Upper lobe of left lung (tissue), 6 donors: ENCODE data around the gene ZNF225. TPM values are rescaled to one million over a fixed set of nuclear protein-coding genes. Genes with fewer than 3 reads are reported as not detected.

Source experiments
- ATAC-seq, 2 donors: fragments of 200-7000 bp; cut with Tn5 transposase; one replicate each; pipeline ENCODE4 v1.9.1; 2022; ENCODE audit warnings: mild to moderate bottlenecking in 2 of 2, moderate library complexity in 2 of 2; ENCODE audit not compliant: low FRiP score in 2 of 2
- DNase-seq, 2 donors: peaks; one replicate each; pipeline ENCODE4 v3.0.0-alpha.2; 2019 to 2020
- H3K27ac ChIP-seq, 4 donors: fragments of 200-600 bp; sonication (generic); one replicate each; pipeline ENCODE4 v1.5.1; 2016 to 2019
- H3K27me3 ChIP-seq, 4 donors: fragments of 200-600 bp; sonication (generic); one replicate each; pipeline ENCODE4 v1.5.1; 2017 to 2019
- H3K36me3 ChIP-seq, 4 donors: fragments of 200-600 bp; sonication (generic); one replicate each; pipeline ENCODE4 v1.5.1; 2016 to 2019
- H3K4me1 ChIP-seq, 4 donors: fragments of 200-600 bp; sonication (generic); one replicate each; pipeline ENCODE4 v1.5.1; 2018 to 2019
- H3K4me3 ChIP-seq, 4 donors: fragments of 200-600 bp; sonication (generic); one replicate each; pipeline ENCODE4 v1.5.1; 2017 to 2019; ENCODE audit warnings: mild to moderate bottlenecking in 2 of 4, moderate library complexity in 1 of 4
- H3K9me3 ChIP-seq, 4 donors: fragments of 200-600 bp; sonication (generic); one replicate each; pipeline ENCODE4 v1.5.1; 2018 to 2019
- CTCF ChIP-seq, 6 experiments: fragments of 450-650 bp in 4 of 6; fragments of 200-600 bp in 2 of 6; sonication (generic) in 2 of 6; IDR thresholded peaks; one replicate each; pipeline ENCODE4 v1.5.1; 2016 to 2019; ENCODE audit warnings: antibody characterized with exemption in 6 of 6
- EP300 ChIP-seq, 4 donors: sonication (generic); formaldehyde crosslinking; IDR thresholded peaks; one replicate each; pipeline ENCODE4 v1.5.1; 2017; ENCODE audit warnings: antibody characterized with exemption in 4 of 4, control low read depth in 2 of 4
- POLR2A ChIP-seq, 4 donors: fragments of 450-650 bp; IDR thresholded peaks; one replicate each; pipeline ENCODE4 v1.5.1; 2016 to 2017; ENCODE audit warnings: antibody characterized with exemption in 4 of 4, mild to moderate bottlenecking in 2 of 4
- POLR2AphosphoS5 ChIP-seq, 2 donors: sonication (generic); formaldehyde crosslinking; IDR thresholded peaks; one replicate each; pipeline ENCODE4 v1.5.1; 2017; ENCODE audit warnings: antibody characterized with exemption in 2 of 2
- WGBS, 2 donors: methylation state at CpG; one replicate each; pipeline ENCODE4 v1.1.5; 2017 to 2018; 5-methylcytosine and 5-hydroxymethylcytosine counted together
- total RNA-seq, 6 donors: library from RNA; depleted of rRNA in 4 of 6; stranded (reverse); fragments of >200 nt in 4 of 6; gene quantifications; one replicate each; pipeline versions ENCODE4 v1.1.0 to v1.2.1, GENCODE V29; 2016 to 2021
- donor health status: DM: no; HTN: no; CAD: no; lungs with moderate emphysema.
- donor health status: DM: no; HTN: yes; CAD: no; lungs with severe emphysema.

The ZNF225 gene
- total RNA-seq, 6 donors from 2014 or later = 1.6 to 11.5 (median 4.5) TPM

- 21 to 24% methylated on average over 16 to 18 of the region's 18 CpGs for WGBS, 2 donors
- H3K27ac ChIP-seq = peak overlapping the region in 1 of 4 donors; percentile 71
- H3K27me3 ChIP-seq = no peaks in the 10 kb centered on the region
- peaks cover 0 to 1% (median 0%) of the 10 kb centered on the region in 4 donors for H3K36me3 ChIP-seq
- H3K9me3 ChIP-seq = peaks cover 0 to 15% (median 5%) of the 10 kb centered on the region in 4 donors
- DNase-seq (no peak), ATAC-seq (peak in 1 of 2 donors; percentile 34)
- peak overlapping the region; percentile 53 to 83 (median 72) for H3K4me3 ChIP-seq
- peaks cover 4 to 17% (median 13%) of the 10 kb centered on the region in 4 donors for H3K4me1 ChIP-seq
- TF ChIP-seq CTCF (IDR thresholded peaks at IDR 0.05) (no peak), EP300 (IDR thresholded peaks at IDR 0.05) (no peak), POLR2A (IDR thresholded peaks at IDR 0.05) (no peak), POLR2AphosphoS5 (IDR thresholded peaks at IDR 0.05) (no peak)
These were observed 40.4 kb upstream of the ZNF225 start for GRCh38 chr19:44072543-44073401.

- H3K4me1 ChIP-seq = peaks cover 4 to 14% (median 13%) of the 10 kb centered on the region in 4 donors
- H3K36me3 ChIP-seq = peaks cover 0 to 23% (median 5%) of the 10 kb centered on the region in 4 donors
- H3K27me3 ChIP-seq = no peaks in the 10 kb centered on the region
- no peak overlapping the region for H3K27ac ChIP-seq
- no peak for ATAC-seq
- TF ChIP-seq POLR2A (IDR thresholded peaks at IDR 0.05) (no peak), EP300 (IDR thresholded peaks at IDR 0.05) (no peak), POLR2AphosphoS5 (IDR thresholded peaks at IDR 0.05) (no peak), CTCF (IDR thresholded peaks at IDR 0.05) (no peak)
- H3K9me3 ChIP-seq = no peaks in the 10 kb centered on the region
- DNase-seq = no peak
- H3K4me3 ChIP-seq = no peak overlapping the region
- 79% methylated on average over 2 of the region's 2 CpGs for WGBS, 2 donors
These were observed 36.9 kb upstream of the ZNF225 start for GRCh38 chr19:44076325-44076724.

DNA sequence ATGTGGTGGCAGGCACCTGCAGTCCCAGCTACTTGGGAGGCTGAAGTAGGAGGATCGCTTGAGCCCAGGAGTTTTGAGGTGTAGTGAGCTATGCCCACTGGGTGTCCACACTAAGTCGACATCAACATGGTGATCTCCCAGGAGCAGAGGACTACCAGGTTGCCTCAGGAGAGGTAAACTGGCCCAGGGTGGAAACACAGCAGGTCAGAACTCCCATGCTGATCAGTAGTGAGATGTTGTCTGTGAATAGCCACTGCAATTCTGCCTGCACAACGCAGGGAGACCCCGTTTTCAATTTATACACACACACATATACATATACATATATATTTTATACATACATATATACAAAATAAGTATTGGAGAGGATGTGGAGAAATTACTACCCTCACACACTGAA lies 21.1 kb upstream of the ZNF225 start:
- no peak overlapping the region for H3K27ac ChIP-seq
- H3K4me3 ChIP-seq = no peak overlapping the region
- TF ChIP-seq EP300 (IDR thresholded peaks at IDR 0.05) (no peak), POLR2A (IDR thresholded peaks at IDR 0.05) (no peak), POLR2AphosphoS5 (IDR thresholded peaks at IDR 0.05) (no peak), CTCF (IDR thresholded peaks at IDR 0.05) (no peak)
- ATAC-seq = no peak
- no peaks in the 10 kb centered on the region for H3K9me3 ChIP-seq
- DNase-seq = no peak
- peaks cover 0 to 14% (median 2%) of the 10 kb centered on the region in 4 donors for H3K36me3 ChIP-seq
- no peaks in the 10 kb centered on the region for H3K27me3 ChIP-seq
- WGBS, 2 donors = 71 to 73% methylated on average over 4 of the region's 4 CpGs
- H3K4me1 ChIP-seq = peaks cover 6 to 15% (median 9%) of the 10 kb centered on the region in 4 donors

- Histone ChIP-seq H3K9me3 (peaks cover 0 to 4% (median 0%) of the 10 kb centered on the region in 4 donors), H3K27ac (peak within 1 kb of the TSS; percentile 31 to 87 (median 74)), H3K36me3 (peaks cover 6 to 28% (median 18%) of the 10 kb centered on the region in 4 donors), H3K27me3 (no peaks in the 10 kb centered on the region), H3K4me3 (peak within 1 kb of the TSS; percentile 61 to 89 (median 87)), H3K4me1 (peaks cover 6 to 15% (median 9%) of the 10 kb centered on the region in 4 donors)
- peak; percentile 97 to 100 for ATAC-seq
- peak in 2 of 4 donors; percentile 30 to 56 for TF ChIP-seq POLR2A (IDR thresholded peaks at IDR 0.05)
- TF ChIP-seq CTCF (IDR thresholded peaks at IDR 0.05) = no peak
- TF ChIP-seq POLR2AphosphoS5 (IDR thresholded peaks at IDR 0.05) = peak; percentile 59 to 82
- TF ChIP-seq EP300 (IDR thresholded peaks at IDR 0.05) = no peak
- WGBS, 2 donors = 0% methylated on average over 13 to 50 of the region's 50 CpGs
- DNase-seq = peak; percentile 84 to 94
These were observed 19.1 kb upstream of the ZNF225 start, which contains the start of gene ZNF224 for GRCh38 chr19:44093931-44094765. TSS of gene ZNF224 (plus strand) at chr19:44094361. CDS start at chr19:44097874, 3,513 bp downstream.
